Kidney (tissue), 14 donors: ENCODE results near the gene ST3GAL3. TPM values are rescaled to one million over a fixed set of nuclear protein-coding genes. Genes with fewer than 3 reads are reported as not detected.

ENCODE experiments used
- DNase-seq, 5 donors: peaks; one replicate each; pipeline ENCODE4 v3.0.0-alpha.2; 2013 to 2020
- FAIRE-seq: peaks from 2 replicates; lab custom pipeline; 2012; peaks lifted over from hg19 to GRCh38; lab: Jason Lieb, UNC
- H3K27ac ChIP-seq, 2 donors: one replicate each; pipeline ENCODE4 v1.7.0; 2013; ENCODE audit warnings: low read depth in 2 of 2, low read length in 2 of 2, inconsistent platforms in 1 of 2
- H3K27me3 ChIP-seq: one replicate; pipeline ENCODE4 v1.7.1; 2013; ENCODE audit warnings: low read length, inconsistent platforms; ENCODE audit not compliant: control insufficient read depth, insufficient read depth
- H3K36me3 ChIP-seq, 3 donors: one replicate each; pipeline versions ENCODE4 v1.7.0 to v1.7.1; 2013; ENCODE audit warnings: low read length in 3 of 3, control low read depth in 1 of 3, inconsistent platforms in 1 of 3; ENCODE audit not compliant: insufficient read depth in 3 of 3, control insufficient read depth in 2 of 3
- H3K4me1 ChIP-seq, 3 donors: one replicate each; pipeline versions ENCODE4 v1.7.0 to v1.7.1; 2013; ENCODE audit warnings: low read length in 3 of 3, inconsistent platforms in 1 of 3, low read depth in 1 of 3; ENCODE audit not compliant: control insufficient read depth in 2 of 3, insufficient read depth in 2 of 3
- H3K4me3 ChIP-seq, 3 donors: one replicate each; pipeline versions ENCODE4 v1.7.0 to v1.8.1; 2013; ENCODE audit warnings: low read length in 3 of 3, control low read depth in 1 of 3, inconsistent platforms in 1 of 3
- H3K9ac ChIP-seq, 3 donors: one replicate each; pipeline versions ENCODE4 v1.7.0 to v1.7.1; 2013; ENCODE audit warnings: low read length in 3 of 3, control low read depth in 1 of 3, inconsistent platforms in 1 of 3
- H3K9me3 ChIP-seq, 3 donors: one replicate each; pipeline versions ENCODE4 v1.7.0 to v1.7.1; 2013; ENCODE audit warnings: low read length in 3 of 3, control low read depth in 1 of 3, inconsistent platforms in 1 of 3; ENCODE audit not compliant: control insufficient read depth in 2 of 3, insufficient read depth in 1 of 3
- intact Hi-C: fragments of 100-400 bp; cut with DNase I; formaldehyde crosslinking; loops from one replicate; pipeline ENCODE4 v1.11.1; 2022
- polyA plus RNA-seq: library from polyadenylated mRNA; stranded (reverse); fragments of 350-450 nt; fragmentation: Illumina TruSeq; extraction: RNeasy Lipid Tissue Mini Kit (QIAGEN cat#74804); gene quantifications from one replicate; pipeline ENCODE4 v1.2.3, GENCODE V29; 2014; ENCODE audit warnings: low read depth, low replicate concordance; ENCODE audit not compliant: insufficient read depth
- total RNA-seq: library from RNA; stranded (reverse); fragmentation: NEBNext Ultra II Directional; extraction: Animal tissue kit (Norgen Biotek cat#: 25700); gene quantifications from one replicate; pipeline ENCODE4 v1.2.1, GENCODE V29; 2021
- TF ChIP-seq, protein P1 (sequence below): IDR thresholded peaks from 3 replicates; pipeline ENCODE4 v1.5.1; 2012; ENCODE audit warnings: mild to moderate bottlenecking, moderate library complexity, borderline replicate concordance; ENCODE audit not compliant: insufficient read depth; ENCODE audit errors: extremely low read depth
- donor health status: control.
- donor health status: control.
- donor health status: control.
- donor health status: control.
- donor health status: control.
- donor health status: DM: yes; HTN: yes; CAD: no.
- donor health status: Normal renal cell carcinoma (clear cell type).

ST3GAL3 gene
- total and polyA plus RNA-seq, 2 donors from 2014 or later: 15.3 to 21.3 TPM

DNA sequence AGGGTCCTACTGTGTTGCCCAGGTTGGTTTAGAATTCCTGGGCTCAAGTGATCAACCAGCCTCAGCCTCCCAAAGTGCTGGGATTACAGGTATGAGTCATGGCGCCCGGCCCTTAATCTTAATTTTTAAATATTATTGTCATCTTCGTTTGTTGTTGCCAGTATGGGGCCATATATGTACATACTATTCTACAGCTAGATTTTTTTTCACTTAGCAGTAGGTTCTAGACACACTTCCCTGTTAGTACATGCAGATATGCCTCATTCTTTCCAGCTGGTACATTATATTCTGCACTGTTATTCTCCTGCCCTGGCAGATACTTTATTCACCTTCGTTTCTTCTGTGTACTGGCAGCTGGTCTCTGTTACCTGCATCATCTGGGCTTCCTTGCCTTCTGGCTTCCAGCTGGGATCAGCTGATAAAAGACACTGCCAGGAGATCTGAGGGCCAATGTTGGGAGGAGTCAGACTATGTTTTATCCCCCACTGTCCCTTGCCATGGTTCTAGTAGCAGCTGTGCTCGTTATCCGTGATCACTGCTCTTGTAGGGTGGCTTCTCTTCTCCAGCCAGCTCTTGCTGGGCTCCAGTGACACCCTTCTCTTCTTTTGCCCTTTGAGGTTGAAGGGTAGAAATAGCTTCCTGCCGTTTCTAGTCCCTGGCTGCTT, 24.7 kb downstream of the ST3GAL3 start:
- Histone ChIP-seq H3K9ac (no peak overlapping the region), H3K4me1 (no peaks in the 10 kb centered on the region), H3K9me3 (no peaks in the 10 kb centered on the region), H3K27me3 (no peaks in the 10 kb centered on the region), H3K4me3 (no peak overlapping the region), H3K36me3 (no peaks in the 10 kb centered on the region), H3K27ac (no peak overlapping the region)
- intact Hi-C loops: no loop called here
- FAIRE-seq (no peak), DNase-seq (no peak)
- TF ChIP-seq, protein P1, sequence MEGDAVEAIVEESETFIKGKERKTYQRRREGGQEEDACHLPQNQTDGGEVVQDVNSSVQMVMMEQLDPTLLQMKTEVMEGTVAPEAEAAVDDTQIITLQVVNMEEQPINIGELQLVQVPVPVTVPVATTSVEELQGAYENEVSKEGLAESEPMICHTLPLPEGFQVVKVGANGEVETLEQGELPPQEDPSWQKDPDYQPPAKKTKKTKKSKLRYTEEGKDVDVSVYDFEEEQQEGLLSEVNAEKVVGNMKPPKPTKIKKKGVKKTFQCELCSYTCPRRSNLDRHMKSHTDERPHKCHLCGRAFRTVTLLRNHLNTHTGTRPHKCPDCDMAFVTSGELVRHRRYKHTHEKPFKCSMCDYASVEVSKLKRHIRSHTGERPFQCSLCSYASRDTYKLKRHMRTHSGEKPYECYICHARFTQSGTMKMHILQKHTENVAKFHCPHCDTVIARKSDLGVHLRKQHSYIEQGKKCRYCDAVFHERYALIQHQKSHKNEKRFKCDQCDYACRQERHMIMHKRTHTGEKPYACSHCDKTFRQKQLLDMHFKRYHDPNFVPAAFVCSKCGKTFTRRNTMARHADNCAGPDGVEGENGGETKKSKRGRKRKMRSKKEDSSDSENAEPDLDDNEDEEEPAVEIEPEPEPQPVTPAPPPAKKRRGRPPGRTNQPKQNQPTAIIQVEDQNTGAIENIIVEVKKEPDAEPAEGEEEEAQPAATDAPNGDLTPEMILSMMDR: no peak

DNA sequence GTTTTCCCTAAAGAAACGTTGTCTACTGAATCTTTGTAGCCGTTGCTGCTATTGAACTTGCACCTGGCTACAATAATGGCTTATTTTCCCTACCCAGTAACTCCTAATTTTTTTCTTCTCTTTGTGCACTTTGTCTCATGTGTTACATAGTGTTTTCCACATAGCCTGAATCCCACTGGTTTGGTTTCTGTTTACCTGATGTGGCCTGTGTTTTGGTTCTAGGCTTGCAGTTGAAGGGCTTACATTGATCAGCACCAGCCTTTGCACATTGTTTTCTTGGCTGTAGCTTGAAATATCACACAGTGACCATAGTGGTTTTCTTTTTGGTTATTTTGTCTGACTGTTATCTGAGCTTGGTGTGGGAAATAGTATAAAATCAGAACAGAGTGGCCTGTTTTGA, 29.5 kb downstream of the ST3GAL3 start:
- no peak overlapping the region for H3K27ac ChIP-seq
- FAIRE-seq (no peak), DNase-seq (no peak)
- no peaks in the 10 kb centered on the region for H3K27me3 ChIP-seq
- no peaks in the 10 kb centered on the region for H3K4me1 ChIP-seq
- TF ChIP-seq, protein P1: no peak
- no peaks in the 10 kb centered on the region for H3K36me3 ChIP-seq
- no peaks in the 10 kb centered on the region for H3K9me3 ChIP-seq
- no peak overlapping the region for H3K4me3 ChIP-seq
- intact Hi-C loops: no loop called here
- H3K9ac ChIP-seq: no peak overlapping the region

DNA sequence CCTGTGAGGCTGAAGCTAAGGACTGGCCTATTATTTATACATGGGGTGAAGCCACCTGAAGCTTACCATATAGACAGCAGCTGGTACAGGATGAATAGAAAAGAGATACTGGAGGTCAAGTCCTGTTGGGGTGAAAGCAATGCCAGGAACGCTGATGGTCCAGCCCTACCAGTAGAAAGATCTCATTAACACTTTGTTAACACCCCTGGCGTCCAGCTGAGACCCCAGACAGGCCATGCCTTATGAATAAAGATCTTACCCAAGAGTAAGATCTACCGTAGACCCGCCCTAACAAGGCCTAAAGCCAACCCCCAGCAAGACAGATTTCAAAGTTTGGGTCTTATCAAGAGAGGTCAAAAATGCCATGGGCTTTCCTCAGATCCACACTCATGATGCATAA, 34.7 kb downstream of the ST3GAL3 start:
- no peak overlapping the region for H3K4me3 ChIP-seq
- intact Hi-C loops: no loop called here
- no peaks in the 10 kb centered on the region for H3K4me1 ChIP-seq
- no peak overlapping the region for H3K9ac ChIP-seq
- no peaks in the 10 kb centered on the region for H3K27me3 ChIP-seq
- H3K9me3 ChIP-seq: no peaks in the 10 kb centered on the region
- no peak overlapping the region for H3K27ac ChIP-seq
- peaks cover 0 to 3% (median 0%) of the 10 kb centered on the region in 3 donors for H3K36me3 ChIP-seq
- DNase-seq (no peak), FAIRE-seq (no peak)
- TF ChIP-seq, protein P1: no peak

DNA sequence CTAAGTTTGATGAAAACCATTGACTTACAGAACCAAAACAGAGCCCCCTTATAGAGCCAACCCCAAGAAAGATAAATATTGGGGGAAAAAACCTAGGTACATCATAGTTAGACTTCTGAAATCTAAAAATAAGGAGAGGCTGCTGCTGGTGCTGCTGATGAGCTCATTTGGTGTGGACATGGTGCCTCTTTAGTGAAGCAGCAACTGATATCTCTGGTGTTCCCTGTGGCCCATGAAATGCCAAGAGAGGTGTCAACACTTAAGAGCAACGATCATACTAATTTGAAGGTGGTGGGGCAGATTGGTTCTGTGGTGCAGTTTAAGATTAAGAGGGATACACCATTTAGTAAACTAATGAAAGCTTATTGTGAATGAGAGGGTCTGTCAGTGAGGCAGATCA, 35.9 kb downstream of the ST3GAL3 start:
- Histone ChIP-seq H3K36me3 (peaks cover 0 to 3% (median 0%) of the 10 kb centered on the region in 3 donors), H3K4me1 (no peaks in the 10 kb centered on the region), H3K9ac (no peak overlapping the region), H3K27me3 (no peaks in the 10 kb centered on the region), H3K27ac (no peak overlapping the region), H3K9me3 (no peaks in the 10 kb centered on the region), H3K4me3 (no peak overlapping the region)
- intact Hi-C loops: no loop called here
- no peak for FAIRE-seq
- DNase-seq: no peak
- TF ChIP-seq, protein P1: no peak
